ENCODE measurements around the gene MACROD1. TPM values are rescaled to one million over a fixed set of nuclear protein-coding genes. Genes with fewer than 3 reads are reported as not detected.

The MACROD1 gene
- total and polyA plus RNA-seq, 2 of the 13 experiments (the other 11 are each of a cell fraction or from before 2014, with no cell fraction given): 23.1 to 34.5 TPM

- WGBS (ENCODE audit: low lambda C conversion rate): 2% methylated on average over 14 of the region's 25 CpGs
- Histone ChIP-seq H4K20me1 (ENCODE audit: insufficient read depth, low read length) (no peaks in the 10 kb centered on the region), H3K4me2 (ENCODE audit: low read depth, low read length) (peak overlapping the region; percentile 70), H2AFZ (ENCODE audit: low read length) (no peak overlapping the region), H3K4me3 (replicated peaks in 1 of 3; ENCODE audit: insufficient read depth in 1 of 3, low read depth in 2 of 3, low read length in 3 of 3) (peak overlapping the region; percentile 87 to 97 (median 95)), H3K36me3 (replicated peaks in 1 of 2; ENCODE audit: control insufficient read depth in 1 of 2, insufficient read depth in 2 of 2, low read length in 2 of 2) (peaks cover 3 to 23% of the 10 kb centered on the region in 2 experiments; a peak in 4 of 5 replicates), H3K27ac (ENCODE audit: extremely low read length, insufficient read depth, low read length) (peak overlapping the region; percentile 89), H3K9ac (ENCODE audit: insufficient read depth, low read depth, low read length) (peak overlapping the region; percentile 95), H3K27me3 (ENCODE audit: control insufficient read depth in 1 of 2, insufficient read depth in 2 of 2, low read length in 2 of 2) (no peaks in the 10 kb centered on the region), H3K4me1 (ENCODE audit: insufficient read depth, low read length) (peaks cover 19% of the 10 kb centered on the region), H3K9me3 (ENCODE audit: low read length) (no peaks in the 10 kb centered on the region), H3K79me2 (ENCODE audit: insufficient read depth, low read length) (peaks cover 23% of the 10 kb centered on the region)
- ChIA-PET POLR2A (interaction anchor here (0.7 to 3.1 kb wide), 2 partner anchors 13 to 20 kb away, joined by 3 to 12 read pairs; partner anchors contain the start of gene COX8A), CTCF (ENCODE audit: low intra/inter-chr PET ratio, low total read pairs) (no interaction called here)
- FAIRE-seq (no peak), DNase-seq (ENCODE audit: low spot score) (no peak), ATAC-seq (no peak)
- in situ Hi-C loops (cut with HindIII; ENCODE audit: extremely low pct_ligation_motif_present, low pct_unique_long_range_greater_than_20kb) (no loop called here), intact Hi-C loops (cut with micrococcal nuclease; ENCODE audit: unreplicated experiment) (no loop called here)
- TSS peak; percentile 79 for BruUV-seq (replicated peaks)
- TF ChIP-seq TEAD3 (CRISPR knock-in tag; optimal IDR thresholded peaks at IDR 0.05; ENCODE audit: borderline replicate concordance): no peak
- no peak for TF ChIP-seq AHR (CRISPR knock-in tag; IDR thresholded peaks at IDR 0.05)
- no peak for TF ChIP-seq CHD4 (IDR thresholded peaks at IDR 0.05; ENCODE audit: borderline replicate concordance, low read length)
- TF ChIP-seq FOXA1 (IDR thresholded peaks at IDR 0.05): no peak
- TF ChIP-seq FOXA1 (CRISPR knock-in tag; IDR thresholded peaks at IDR 0.05): no peak
- TF ChIP-seq SP1 (IDR thresholded peaks at IDR 0.05): no peak
- TF ChIP-seq SP1 (CRISPR knock-in tag; IDR thresholded peaks at IDR 0.05): no peak
- TF ChIP-seq AHDC1 (CRISPR knock-in tag; IDR thresholded peaks at IDR 0.05; ENCODE audit: borderline replicate concordance): 0 out of 2 replicates have a peak, but pooled peaks have one; percentile 49
- TF ChIP-seq ZGPAT (CRISPR knock-in tag; IDR thresholded peaks at IDR 0.05): no peak; the same call in 1 of the 2 replicates
- no peak for TF ChIP-seq SOX5 (CRISPR knock-in tag; IDR thresholded peaks at IDR 0.05; ENCODE audit: borderline replicate concordance)
- no peak for TF ChIP-seq ZNF646 (CRISPR knock-in tag; IDR thresholded peaks at IDR 0.05)
- TF ChIP-seq ZBTB3 (CRISPR knock-in tag; IDR thresholded peaks at IDR 0.05; ENCODE audit: borderline replicate concordance, low read depth): no peak
Observed at GRCh38 chr11:63986932-63987513, 178.9 kb downstream of the MACROD1 start.

All from HepG2 (cell line).